GM12872 (cell line): ENCODE measurements around the gene IGIP.

ENCODE experiments used
- CTCF ChIP-seq: IDR thresholded peaks from 3 replicates; pipeline ENCODE4 v1.5.1; 2011; ENCODE audit warnings: low read depth, mild to moderate bottlenecking, low read length, moderate library complexity; ENCODE audit not compliant: insufficient read depth

IGIP gene

GRCh38 chr5:140162275-140162674 is 36.5 kb downstream of the IGIP start:
- no peak for TF ChIP-seq CTCF

- no peak for TF ChIP-seq CTCF
Measured at GRCh38 chr5:140162781-140163180, 37.0 kb downstream of the IGIP start.

DNA sequence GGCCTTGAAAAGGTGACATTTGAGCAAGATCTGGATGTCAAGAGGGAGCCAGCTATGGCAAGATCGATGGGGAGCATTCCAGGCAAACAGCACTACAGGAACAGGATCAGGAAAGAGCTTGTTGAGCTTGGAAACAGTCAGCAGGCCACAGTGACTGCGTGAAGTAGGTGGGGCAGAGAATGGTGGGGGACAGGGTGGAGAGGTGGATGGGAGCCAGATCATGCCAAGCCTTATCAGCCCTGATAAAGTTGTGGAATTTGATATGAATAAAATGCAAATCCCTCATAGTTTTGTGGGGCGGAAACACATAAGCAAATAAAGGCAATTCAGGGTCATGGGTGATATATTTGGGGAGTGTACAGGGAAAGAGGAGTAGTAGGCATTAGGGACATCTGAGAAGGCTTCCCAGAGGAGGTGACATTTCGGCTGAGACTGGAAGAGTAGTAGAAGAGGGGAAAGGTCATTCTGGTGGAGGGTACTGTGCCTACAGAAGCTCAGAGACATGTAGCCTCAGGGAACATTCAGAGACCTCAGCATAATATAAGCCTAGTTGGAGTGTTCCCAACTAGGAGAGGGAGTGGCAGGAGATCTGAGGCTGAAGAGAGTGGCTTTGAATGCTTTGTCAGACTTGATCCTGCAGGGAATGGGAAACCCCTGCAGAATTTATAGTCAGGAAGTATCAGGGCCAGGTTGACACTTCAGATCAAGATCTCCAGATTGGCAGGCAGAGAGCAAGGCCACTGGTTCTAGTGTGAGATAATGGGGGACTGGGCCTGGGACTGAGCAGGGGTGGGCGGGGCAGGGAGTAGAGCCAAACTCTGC is 39.6 kb downstream of the IGIP start:
- TF ChIP-seq CTCF: no peak

GRCh38 chr5:140165923-140166270 is 40.2 kb downstream of the IGIP start:
- TF ChIP-seq CTCF: no peak

GRCh38 chr5:140166911-140167310 is 41.2 kb downstream of the IGIP start:
- TF ChIP-seq CTCF: no peak

- TF ChIP-seq CTCF: no peak
Measured at GRCh38 chr5:140168371-140168770, 42.6 kb downstream of the IGIP start.

GRCh38 chr5:140169410-140169809 is 43.7 kb downstream of the IGIP start:
- TF ChIP-seq CTCF: peak; percentile 27; the same call in 1 of the 3 replicates
